Hepatocyte (in vitro differentiated cells): ENCODE data around the gene ZNF544. TPM values are rescaled to one million over a fixed set of nuclear protein-coding genes. Genes with fewer than 3 reads are reported as not detected.

Experiments used
- DNase-seq: peaks from one replicate; pipeline ENCODE4 v3.0.0-alpha.2; 2016; ENCODE audit warnings: low spot score
- H2AFZ ChIP-seq: fragments of 200-600 bp; sonication (generic); 2 replicates; pipeline ENCODE4 v1.6.0; 2016; ENCODE audit warnings: antibody characterized with exemption, mild to moderate bottlenecking
- H3K27ac ChIP-seq: fragments of 200-600 bp; sonication (generic); 2 replicates; pipeline ENCODE4 v1.5.1; 2016; ENCODE audit warnings: mild to moderate bottlenecking
- H3K27me3 ChIP-seq: fragments of 200-600 bp; sonication (generic); 2 replicates; pipeline ENCODE4 v1.6.1; 2016
- H3K36me3 ChIP-seq: fragments of 200-600 bp; sonication (generic); replicated peaks from 2 replicates; pipeline ENCODE4 v1.5.1; 2016; ENCODE audit warnings: low read depth; ENCODE audit not compliant: insufficient read depth
- H3K4me1 ChIP-seq: fragments of 200-600 bp; sonication (generic); 2 replicates; pipeline ENCODE4 v1.5.1; 2016; ENCODE audit warnings: mild to moderate bottlenecking, moderate library complexity; ENCODE audit not compliant: insufficient read depth
- H3K4me2 ChIP-seq: fragments of 200-600 bp; sonication (generic); 2 replicates; pipeline ENCODE4 v1.6.0; 2016
- H3K4me3 ChIP-seq: fragments of 200-600 bp; sonication (generic); 2 replicates; pipeline ENCODE4 v1.5.1; 2016; ENCODE audit warnings: mild to moderate bottlenecking
- H3K79me2 ChIP-seq: fragments of 200-600 bp; sonication (generic); 2 replicates; pipeline ENCODE4 v1.6.0; 2017; ENCODE audit warnings: mild to moderate bottlenecking
- H3K9me2 ChIP-seq: fragments of 200-600 bp; sonication (generic); replicated peaks from 2 replicates; pipeline ENCODE4 v1.6.0; 2017; ENCODE audit warnings: mild to moderate bottlenecking; ENCODE audit not compliant: insufficient read depth
- H3K9me3 ChIP-seq: fragments of 200-600 bp; sonication (generic); 2 replicates; pipeline ENCODE4 v1.5.1; 2016; ENCODE audit warnings: low read depth, mild to moderate bottlenecking
- H4K20me1 ChIP-seq: fragments of 200-600 bp; sonication (generic); 2 replicates; pipeline ENCODE4 v1.6.0; 2016; ENCODE audit warnings: mild to moderate bottlenecking; ENCODE audit not compliant: insufficient read depth, poor library complexity, severe bottlenecking
- EZH2 ChIP-seq: fragments of 200-600 bp; sonication (generic); IDR thresholded peaks from 2 replicates; pipeline ENCODE4 v1.6.1; 2016; ENCODE audit warnings: antibody characterized with exemption, mild to moderate bottlenecking, borderline replicate concordance
- EZH2phosphoT487 ChIP-seq: fragments of 200-600 bp; sonication (generic); IDR thresholded peaks from one replicate; pipeline ENCODE4 v1.6.1; 2018; ENCODE audit warnings: antibody characterized with exemption, mild to moderate bottlenecking, low read depth, moderate library complexity; ENCODE audit not compliant: unreplicated experiment, severe bottlenecking
- WGBS: methylation state at CpG from one replicate; pipeline ENCODE4 v1.1.6; 2016; ENCODE audit warnings: low lambda C conversion rate; ENCODE audit errors: missing lambda C conversion rate; 5-methylcytosine and 5-hydroxymethylcytosine counted together
- polyA plus RNA-seq: library from polyadenylated mRNA; unstranded; fragments of >200 nt; fragmentation: Nextera tagmentation; extraction: Ambion mirVana; gene quantifications from 2 replicates; pipeline ENCODE4 v1.2.1, GENCODE V29; 2016
- total RNA-seq: library from RNA; depleted of rRNA; stranded (reverse); fragments of >200 nt; gene quantifications from 2 replicates; pipeline ENCODE4 v1.2.3, GENCODE V29; 2014
- TF ChIP-seq, protein P1 (sequence below): fragments of 200-600 bp; sonication (generic); IDR thresholded peaks from 2 replicates; pipeline ENCODE4 v1.5.1; 2016; ENCODE audit warnings: antibody characterized with exemption, mild to moderate bottlenecking; ENCODE audit not compliant: poor library complexity

Gene ZNF544
- total and polyA plus RNA-seq, 2 experiments from 2014 or later = 17.2 to 34.1 TPM

DNA sequence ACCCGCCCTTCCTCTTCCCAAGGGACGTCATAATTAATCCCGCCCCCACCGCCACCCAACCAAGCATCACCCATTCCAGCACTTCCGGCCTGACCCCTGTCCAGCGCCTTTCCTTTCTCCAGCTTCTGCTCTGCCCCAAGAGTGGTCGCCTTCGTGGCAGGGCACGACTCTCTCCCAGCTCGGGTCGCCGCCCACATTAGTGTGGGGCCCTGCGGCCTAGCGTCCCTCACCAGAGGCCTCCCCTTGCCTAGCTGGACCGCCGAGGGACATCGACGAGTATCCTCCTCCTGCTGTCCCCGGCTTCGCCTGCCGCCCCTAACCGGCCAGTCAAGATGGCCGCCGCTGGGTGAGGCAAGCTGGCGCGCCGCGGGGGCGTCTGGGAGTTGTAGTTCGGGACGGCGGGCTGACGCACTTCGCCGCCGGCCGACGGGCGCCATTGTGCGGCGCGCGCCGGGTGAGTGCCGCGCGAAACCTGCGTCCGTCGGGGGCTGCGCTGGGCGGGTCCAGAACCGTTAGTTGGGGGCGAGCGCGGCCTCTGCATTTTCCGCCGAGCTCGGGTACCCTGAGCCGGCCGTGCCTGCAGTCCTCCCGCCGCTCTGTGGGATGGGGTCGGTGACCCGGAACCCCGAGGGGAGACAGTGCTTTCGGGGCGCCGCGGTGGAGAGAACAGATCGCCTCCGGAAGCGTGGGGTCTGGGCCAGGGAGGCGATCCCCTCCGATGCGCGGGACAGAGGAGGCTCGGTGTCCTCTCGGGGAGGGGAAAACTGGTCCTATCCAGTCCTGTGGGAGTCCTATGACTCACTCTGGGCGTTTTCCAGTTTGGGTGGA, 45.5 kb upstream of the ZNF544 start, which contains the start of gene ZNF274:
Gene ZNF274, plus strand, starts transcription at position 73 of the 828 bp plus-strand sequence. CDS start 905 bp downstream, outside the sequence.
- peak within 1 kb of the TSS; percentile 89 for H3K4me3 ChIP-seq
- 1% methylated on average over 74 of the region's 80 CpGs for WGBS
- no peaks in the 10 kb centered on the region for H4K20me1 ChIP-seq
- H3K36me3 ChIP-seq = peaks cover 19% of the 10 kb centered on the region
- H3K4me1 ChIP-seq = no peaks in the 10 kb centered on the region
- H2AFZ ChIP-seq = peak within 1 kb of the TSS; percentile 95
- peak within 1 kb of the TSS; percentile 100 for H3K27ac ChIP-seq
- H3K9me2 ChIP-seq = no peaks in the 10 kb centered on the region
- TF ChIP-seq EZH2phosphoT487 (no peak), EZH2 (no peak)
- TF ChIP-seq, protein P1, sequence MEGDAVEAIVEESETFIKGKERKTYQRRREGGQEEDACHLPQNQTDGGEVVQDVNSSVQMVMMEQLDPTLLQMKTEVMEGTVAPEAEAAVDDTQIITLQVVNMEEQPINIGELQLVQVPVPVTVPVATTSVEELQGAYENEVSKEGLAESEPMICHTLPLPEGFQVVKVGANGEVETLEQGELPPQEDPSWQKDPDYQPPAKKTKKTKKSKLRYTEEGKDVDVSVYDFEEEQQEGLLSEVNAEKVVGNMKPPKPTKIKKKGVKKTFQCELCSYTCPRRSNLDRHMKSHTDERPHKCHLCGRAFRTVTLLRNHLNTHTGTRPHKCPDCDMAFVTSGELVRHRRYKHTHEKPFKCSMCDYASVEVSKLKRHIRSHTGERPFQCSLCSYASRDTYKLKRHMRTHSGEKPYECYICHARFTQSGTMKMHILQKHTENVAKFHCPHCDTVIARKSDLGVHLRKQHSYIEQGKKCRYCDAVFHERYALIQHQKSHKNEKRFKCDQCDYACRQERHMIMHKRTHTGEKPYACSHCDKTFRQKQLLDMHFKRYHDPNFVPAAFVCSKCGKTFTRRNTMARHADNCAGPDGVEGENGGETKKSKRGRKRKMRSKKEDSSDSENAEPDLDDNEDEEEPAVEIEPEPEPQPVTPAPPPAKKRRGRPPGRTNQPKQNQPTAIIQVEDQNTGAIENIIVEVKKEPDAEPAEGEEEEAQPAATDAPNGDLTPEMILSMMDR = no peak
- peaks cover 29% of the 10 kb centered on the region for H3K79me2 ChIP-seq
- H3K27me3 ChIP-seq = no peaks in the 10 kb centered on the region
- H3K9me3 ChIP-seq = peaks cover 73% of the 10 kb centered on the region
- peak; percentile 97 for DNase-seq
- H3K4me2 ChIP-seq = peak within 1 kb of the TSS; percentile 81

DNA sequence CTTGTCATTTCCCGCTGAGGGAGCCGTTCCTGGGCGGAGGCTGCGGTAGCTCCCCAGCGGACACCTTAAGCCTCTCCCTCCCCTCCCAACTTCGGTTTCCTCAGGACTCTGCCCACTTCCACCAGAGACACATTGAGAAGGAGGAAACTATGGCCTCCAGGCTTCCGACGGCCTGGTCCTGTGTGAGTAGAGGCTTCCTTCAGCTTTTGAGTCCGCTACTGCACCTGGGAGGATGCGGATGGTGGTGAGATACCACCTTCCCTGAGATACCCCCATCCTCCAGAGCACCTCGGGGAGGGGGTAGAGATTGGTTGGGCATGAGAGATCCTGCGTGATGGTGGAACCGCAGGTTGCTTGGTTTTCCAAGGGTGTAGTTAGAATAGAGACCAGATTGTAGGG, 44.9 kb upstream of the ZNF544 start:
- peak overlapping the region; percentile 95 for H2AFZ ChIP-seq
- TF ChIP-seq, protein P1 = no peak
- TF ChIP-seq EZH2phosphoT487 (no peak), EZH2 (no peak)

DNA sequence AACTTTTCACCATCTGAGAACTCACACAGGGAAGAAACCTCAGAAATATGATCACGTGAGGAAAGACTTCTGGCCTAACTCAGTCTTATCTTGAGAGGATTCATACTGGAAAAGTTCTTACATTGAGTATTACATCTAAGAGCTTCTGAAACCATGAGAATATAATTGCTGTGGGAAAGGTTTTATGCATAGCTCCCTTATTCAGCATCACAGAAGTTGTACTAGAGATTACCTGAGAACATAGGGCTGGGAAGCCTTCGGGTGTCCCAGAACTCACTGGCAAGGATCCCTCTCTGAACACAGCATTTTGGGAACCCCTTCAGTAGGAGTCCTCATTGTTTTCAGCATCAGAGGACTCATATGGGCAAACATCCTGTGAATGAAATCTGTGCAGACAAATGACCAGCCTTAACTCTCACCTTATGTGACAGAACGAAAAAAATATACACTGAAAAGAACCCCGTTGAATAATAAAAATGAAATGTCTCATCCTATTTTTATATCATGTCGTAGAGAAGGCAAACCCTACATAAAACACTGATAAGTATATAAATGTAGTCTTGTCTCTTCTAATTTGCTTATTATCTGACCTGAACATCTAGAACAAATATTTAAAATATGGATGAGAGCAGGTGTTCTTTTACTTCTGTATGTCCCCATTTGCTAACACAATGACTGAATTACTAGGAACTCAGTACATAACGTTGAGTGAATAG, 31.7 kb upstream of the ZNF544 start:
- WGBS = 75% methylated on average over 6 of the region's 6 CpGs
- Histone ChIP-seq H3K4me3 (no peak overlapping the region), H3K27ac (no peak overlapping the region), H3K4me2 (no peak overlapping the region), H3K9me3 (peaks cover 92% of the 10 kb centered on the region), H3K27me3 (no peaks in the 10 kb centered on the region), H3K9me2 (no peaks in the 10 kb centered on the region), H4K20me1 (no peaks in the 10 kb centered on the region), H3K4me1 (no peaks in the 10 kb centered on the region), H3K36me3 (peaks cover 27% of the 10 kb centered on the region), H3K79me2 (no peaks in the 10 kb centered on the region), H2AFZ (no peak overlapping the region)
- no peak for DNase-seq
- no peak for TF ChIP-seq EZH2
- TF ChIP-seq, protein P1 = no peak
- TF ChIP-seq EZH2phosphoT487 = no peak

More for the DNA sequence above, 44.9 kb upstream of the ZNF544 start:
- no peaks in the 10 kb centered on the region for H3K9me2 ChIP-seq
- H3K9me3 ChIP-seq = peaks cover 68% of the 10 kb centered on the region
- 31% methylated on average over 12 of the region's 13 CpGs for WGBS
- no peaks in the 10 kb centered on the region for H3K27me3 ChIP-seq
- no peaks in the 10 kb centered on the region for H3K4me1 ChIP-seq
- no peaks in the 10 kb centered on the region for H4K20me1 ChIP-seq
- peak overlapping the region; percentile 100 for H3K27ac ChIP-seq
- peak overlapping the region; percentile 81 for H3K4me2 ChIP-seq
- peak overlapping the region; percentile 89 for H3K4me3 ChIP-seq
- no peak for DNase-seq
- H3K79me2 ChIP-seq = peaks cover 30% of the 10 kb centered on the region
- peaks cover 19% of the 10 kb centered on the region for H3K36me3 ChIP-seq
